G401 (cell line): ENCODE measurements around the gene ANP32E. TPM values are rescaled to one million over a fixed set of nuclear protein-coding genes. Genes with fewer than 3 reads are reported as not detected.

ENCODE experiments used
- DNase-seq: peaks from one replicate; pipeline ENCODE4 v3.0.0-alpha.2; 2015; ENCODE audit warnings: low spot score
- in situ Hi-C: cut with HindIII; loops from 2 replicates; pipeline ENCODE4 v1.10.0; 2016; ENCODE audit warnings: low sequenced_read_pairs, mixed read lengths
- total RNA-seq: library from RNA; depleted of rRNA; stranded (reverse); fragments of >200 nt; shearing (Covaris generic); gene quantifications from 2 replicates; pipeline ENCODE4 v1.2.3, GENCODE V29; 2014; rRNA removed

Gene ANP32E
- total RNA-seq, 1 experiment from 2014 or later: 55.2 TPM

GRCh38 chr1:150180474-150180873 is 55.4 kb downstream of the ANP32E start:
- in situ Hi-C loops: no loop called here
- DNase-seq: no peak

- no peak for DNase-seq
- in situ Hi-C loops: no loop called here
Measured at GRCh38 chr1:150179867-150180266, 56.0 kb downstream of the ANP32E start.

- in situ Hi-C loops: no loop called here
- no peak for DNase-seq
Measured at GRCh38 chr1:150178548-150178947, 57.4 kb downstream of the ANP32E start.

GRCh38 chr1:150176593-150176992 is 59.3 kb downstream of the ANP32E start:
- peak; percentile 62 for DNase-seq
- in situ Hi-C loops: no loop called here

- in situ Hi-C loops: no loop called here
- no peak for DNase-seq
Measured at GRCh38 chr1:150173141-150173585, 62.7 kb downstream of the ANP32E start.

- in situ Hi-C loops: no loop called here
- DNase-seq: no peak
Measured at GRCh38 chr1:150171801-150172200, 64.1 kb downstream of the ANP32E start.

GRCh38 chr1:150168960-150169601 is 66.8 kb downstream of the ANP32E start:
- peak; percentile 85 for DNase-seq
- in situ Hi-C loops: no loop called here

Other genes with a start within 250 kb of the ANP32E start
- 6.0 and 11.9 TPM in 2 replicates for gene OTUD7B, start 225.4 kb downstream of the ANP32E start, total RNA-seq
- 35.3 and 43.2 TPM in 2 replicates for gene VPS45, start 168.3 kb downstream of the ANP32E start, total RNA-seq
- 42.9 and 45.6 TPM in 2 replicates for gene PLEKHO1, start 86.2 kb downstream of the ANP32E start, total RNA-seq
- gene CA14, start 21.7 kb upstream of the ANP32E start, total RNA-seq: 20.7 and 42.6 TPM in 2 replicates
- 162 and 193 TPM in 2 replicates for gene APH1A, start 32.9 kb upstream of the ANP32E start, total RNA-seq
- 2.3 and 4.6 TPM in 2 replicates for gene C1orf54, start 36.7 kb upstream of the ANP32E start, total RNA-seq
- 9.5 and 11.7 TPM in 2 replicates for gene CIART, start 46.4 kb upstream of the ANP32E start, total RNA-seq
- gene MRPS21, start 57.7 kb upstream of the ANP32E start, total RNA-seq: 73.2 and 92.0 TPM in 2 replicates
- gene PRPF3, start 85.4 kb upstream of the ANP32E start, total RNA-seq: 42.0 and 52.9 TPM in 2 replicates
- gene RPRD2, start 128.0 kb upstream of the ANP32E start, total RNA-seq: 5.4 and 5.6 TPM in 2 replicates